ENCODE results near the gene BPI.

- TF ChIP-seq, protein P1, sequence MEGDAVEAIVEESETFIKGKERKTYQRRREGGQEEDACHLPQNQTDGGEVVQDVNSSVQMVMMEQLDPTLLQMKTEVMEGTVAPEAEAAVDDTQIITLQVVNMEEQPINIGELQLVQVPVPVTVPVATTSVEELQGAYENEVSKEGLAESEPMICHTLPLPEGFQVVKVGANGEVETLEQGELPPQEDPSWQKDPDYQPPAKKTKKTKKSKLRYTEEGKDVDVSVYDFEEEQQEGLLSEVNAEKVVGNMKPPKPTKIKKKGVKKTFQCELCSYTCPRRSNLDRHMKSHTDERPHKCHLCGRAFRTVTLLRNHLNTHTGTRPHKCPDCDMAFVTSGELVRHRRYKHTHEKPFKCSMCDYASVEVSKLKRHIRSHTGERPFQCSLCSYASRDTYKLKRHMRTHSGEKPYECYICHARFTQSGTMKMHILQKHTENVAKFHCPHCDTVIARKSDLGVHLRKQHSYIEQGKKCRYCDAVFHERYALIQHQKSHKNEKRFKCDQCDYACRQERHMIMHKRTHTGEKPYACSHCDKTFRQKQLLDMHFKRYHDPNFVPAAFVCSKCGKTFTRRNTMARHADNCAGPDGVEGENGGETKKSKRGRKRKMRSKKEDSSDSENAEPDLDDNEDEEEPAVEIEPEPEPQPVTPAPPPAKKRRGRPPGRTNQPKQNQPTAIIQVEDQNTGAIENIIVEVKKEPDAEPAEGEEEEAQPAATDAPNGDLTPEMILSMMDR (IDR thresholded peaks at IDR 0.05; ENCODE audit: low read depth, low read length): no peak
- no peak for TF ChIP-seq POLR2A (IDR thresholded peaks at IDR 0.05; ENCODE audit: extremely low read depth, insufficient read length)
Measured at GRCh38 chr20:38373231-38373867, 69.4 kb downstream of the BPI start.
